ENCODE measurements around the gene ULK3.

The ULK3 gene

GRCh38 chr15:74809956-74810355, 33.0 kb downstream of the ULK3 start:
- Mint-ChIP-seq H3K36me3 (ENCODE audit: low read depth) (peaks cover 5% of the 10 kb centered on the region), H3K4me3 (no peak overlapping the region), H3K27me3 (ENCODE audit: low read depth) (peaks cover 7% of the 10 kb centered on the region), H3K27ac (no peak overlapping the region), H3K9me3 (no peaks in the 10 kb centered on the region), H3K4me1 (ENCODE audit: low read depth) (peaks cover 13% of the 10 kb centered on the region)

GRCh38 chr15:74809242-74809641, 33.7 kb downstream of the ULK3 start:
- no peaks in the 10 kb centered on the region for H3K9me3 Mint-ChIP-seq
- peaks cover 7% of the 10 kb centered on the region for H3K27me3 Mint-ChIP-seq (ENCODE audit: low read depth)
- peaks cover 15% of the 10 kb centered on the region for H3K4me1 Mint-ChIP-seq (ENCODE audit: low read depth)
- H3K36me3 Mint-ChIP-seq (ENCODE audit: low read depth): peaks cover 9% of the 10 kb centered on the region
- H3K4me3 Mint-ChIP-seq: no peak overlapping the region
- H3K27ac Mint-ChIP-seq: peak overlapping the region; percentile 72

- Mint-ChIP-seq H3K4me1 (ENCODE audit: low read depth) (peaks cover 19% of the 10 kb centered on the region), H3K4me3 (no peak overlapping the region)
Observed at GRCh38 chr15:74808840-74809229, 34.1 kb downstream of the ULK3 start.

GRCh38 chr15:74808078-74808839, 34.7 kb downstream of the ULK3 start:
- Mint-ChIP-seq H3K4me1 (ENCODE audit: low read depth) (peaks cover 19% of the 10 kb centered on the region), H3K4me3 (no peak overlapping the region), H3K9me3 (no peaks in the 10 kb centered on the region), H3K27ac (peak overlapping the region; percentile 49), H3K27me3 (ENCODE audit: low read depth) (peaks cover 7% of the 10 kb centered on the region), H3K36me3 (ENCODE audit: low read depth) (peaks cover 15% of the 10 kb centered on the region)

More at GRCh38 chr15:74808840-74809229, 34.1 kb downstream of the ULK3 start:
- peak overlapping the region; percentile 38 for H3K27ac Mint-ChIP-seq
- H3K27me3 Mint-ChIP-seq (ENCODE audit: low read depth): peaks cover 7% of the 10 kb centered on the region
- peaks cover 13% of the 10 kb centered on the region for H3K36me3 Mint-ChIP-seq (ENCODE audit: low read depth)
- no peaks in the 10 kb centered on the region for H3K9me3 Mint-ChIP-seq

GRCh38 chr15:74807282-74807681, 35.7 kb downstream of the ULK3 start:
- Mint-ChIP-seq H3K4me1 (ENCODE audit: low read depth) (peaks cover 18% of the 10 kb centered on the region), H3K36me3 (ENCODE audit: low read depth) (peaks cover 20% of the 10 kb centered on the region), H3K27me3 (ENCODE audit: low read depth) (peaks cover 7% of the 10 kb centered on the region), H3K4me3 (no peak overlapping the region), H3K9me3 (no peaks in the 10 kb centered on the region), H3K27ac (no peak overlapping the region)

GRCh38 chr15:74804935-74805334, 38.0 kb downstream of the ULK3 start:
- H3K4me1 Mint-ChIP-seq (ENCODE audit: low read depth): peaks cover 21% of the 10 kb centered on the region
- peaks cover 7% of the 10 kb centered on the region for H3K27me3 Mint-ChIP-seq (ENCODE audit: low read depth)
- no peak overlapping the region for H3K4me3 Mint-ChIP-seq
- H3K9me3 Mint-ChIP-seq: no peaks in the 10 kb centered on the region
- peaks cover 35% of the 10 kb centered on the region for H3K36me3 Mint-ChIP-seq (ENCODE audit: low read depth)
- H3K27ac Mint-ChIP-seq: peak overlapping the region; percentile 10

GRCh38 chr15:74802862-74803447, 40.0 kb downstream of the ULK3 start:
- H3K27ac Mint-ChIP-seq: no peak overlapping the region
- H3K4me3 Mint-ChIP-seq: no peak overlapping the region
- H3K4me1 Mint-ChIP-seq (ENCODE audit: low read depth): peaks cover 31% of the 10 kb centered on the region
- H3K27me3 Mint-ChIP-seq (ENCODE audit: low read depth): no peaks in the 10 kb centered on the region
- H3K36me3 Mint-ChIP-seq (ENCODE audit: low read depth): peaks cover 45% of the 10 kb centered on the region
- H3K9me3 Mint-ChIP-seq: no peaks in the 10 kb centered on the region

GRCh38 chr15:74802290-74802689, 40.7 kb downstream of the ULK3 start:
- Mint-ChIP-seq H3K27ac (no peak overlapping the region), H3K36me3 (ENCODE audit: low read depth) (peaks cover 46% of the 10 kb centered on the region), H3K9me3 (no peaks in the 10 kb centered on the region), H3K4me1 (ENCODE audit: low read depth) (peaks cover 37% of the 10 kb centered on the region), H3K4me3 (no peak overlapping the region), H3K27me3 (ENCODE audit: low read depth) (no peaks in the 10 kb centered on the region)

GRCh38 chr15:74801311-74801997, 41.5 kb downstream of the ULK3 start:
- no peak overlapping the region for H3K27ac Mint-ChIP-seq
- peaks cover 45% of the 10 kb centered on the region for H3K36me3 Mint-ChIP-seq (ENCODE audit: low read depth)
- H3K27me3 Mint-ChIP-seq (ENCODE audit: low read depth): no peaks in the 10 kb centered on the region
- no peak overlapping the region for H3K4me3 Mint-ChIP-seq
- no peaks in the 10 kb centered on the region for H3K9me3 Mint-ChIP-seq
- H3K4me1 Mint-ChIP-seq (ENCODE audit: low read depth): peaks cover 32% of the 10 kb centered on the region

- peaks cover 36% of the 10 kb centered on the region for H3K4me1 Mint-ChIP-seq (ENCODE audit: low read depth)
Observed at GRCh38 chr15:74800559-74801094, 42.3 kb downstream of the ULK3 start.

GRCh38 chr15:74799856-74800558, 42.9 kb downstream of the ULK3 start:
- Mint-ChIP-seq H3K27me3 (ENCODE audit: low read depth) (no peaks in the 10 kb centered on the region), H3K4me1 (ENCODE audit: low read depth) (peaks cover 42% of the 10 kb centered on the region), H3K27ac (peak overlapping the region; percentile 85), H3K4me3 (peak overlapping the region; percentile 10), H3K36me3 (ENCODE audit: low read depth) (peaks cover 52% of the 10 kb centered on the region), H3K9me3 (no peaks in the 10 kb centered on the region)

More at GRCh38 chr15:74800559-74801094, 42.3 kb downstream of the ULK3 start:
- Mint-ChIP-seq H3K27me3 (ENCODE audit: low read depth) (no peaks in the 10 kb centered on the region), H3K4me3 (no peak overlapping the region), H3K9me3 (no peaks in the 10 kb centered on the region), H3K27ac (peak overlapping the region; percentile 85), H3K36me3 (ENCODE audit: low read depth) (peaks cover 49% of the 10 kb centered on the region)

- peaks cover 48% of the 10 kb centered on the region for H3K4me1 Mint-ChIP-seq (ENCODE audit: low read depth)
Observed at GRCh38 chr15:74799255-74799855, 43.6 kb downstream of the ULK3 start.

GRCh38 chr15:74798388-74799254, 44.3 kb downstream of the ULK3 start:
- H3K27me3 Mint-ChIP-seq (ENCODE audit: low read depth): no peaks in the 10 kb centered on the region
- H3K4me3 Mint-ChIP-seq: no peak overlapping the region
- H3K4me1 Mint-ChIP-seq (ENCODE audit: low read depth): peaks cover 45% of the 10 kb centered on the region
- peaks cover 46% of the 10 kb centered on the region for H3K36me3 Mint-ChIP-seq (ENCODE audit: low read depth)
- H3K9me3 Mint-ChIP-seq: no peaks in the 10 kb centered on the region
- H3K27ac Mint-ChIP-seq: peak overlapping the region; percentile 82

More at GRCh38 chr15:74799255-74799855, 43.6 kb downstream of the ULK3 start:
- H3K4me3 Mint-ChIP-seq: no peak overlapping the region
- H3K27me3 Mint-ChIP-seq (ENCODE audit: low read depth): no peaks in the 10 kb centered on the region
- H3K27ac Mint-ChIP-seq: peak overlapping the region; percentile 85
- no peaks in the 10 kb centered on the region for H3K9me3 Mint-ChIP-seq
- peaks cover 53% of the 10 kb centered on the region for H3K36me3 Mint-ChIP-seq (ENCODE audit: low read depth)
